CD4-positive, alpha-beta T cell (primary cell): ENCODE data around the gene VN1R2. TPM values are rescaled to one million over a fixed set of nuclear protein-coding genes. Genes with fewer than 3 reads are reported as not detected.

Experiments
- ATAC-seq: fragments of 200-7000 bp; cut with Tn5 transposase; one replicate; pipeline ENCODE4 v1.10.0; 2022; ENCODE audit warnings: mild to moderate bottlenecking; ENCODE audit not compliant: poor library complexity
- CTCF ChIA-PET: fragments of 350-600 bp; sonication (Branson Sonifier 250); formaldehyde crosslinking; loops from one replicate; lab custom pipeline; 2021; ENCODE audit warnings: antibody characterized with exemption, inconsistent platforms; lab: Charles Lee
- POLR2A ChIA-PET: fragments of 350-600 bp; sonication (Branson Sonifier 250); formaldehyde crosslinking; loops from one replicate; lab custom pipeline; 2021; ENCODE audit warnings: antibody characterized with exemption, inconsistent platforms; lab: Charles Lee
- DNase-seq, 14 experiments: peaks; one replicate each; pipeline ENCODE4 v3.0.0-alpha.2; 2013 to 2020; ENCODE audit warnings: mixed read lengths in 2 of 14
- H3K27ac ChIP-seq, 2 donors: one replicate each; pipeline versions ENCODE4 v1.5.1 to v1.7.0; 2013; ENCODE audit warnings: low read length in 2 of 2, low read depth in 1 of 2, mild to moderate bottlenecking in 1 of 2
- H3K27me3 ChIP-seq, 2 experiments: 1 replicate in 1 of 2; 2 replicates in 1 of 2; pipeline versions ENCODE4 v1.6.1 to v1.7.0; 2013; ENCODE audit warnings: low read length in 2 of 2, control low read depth in 1 of 2, mild to moderate bottlenecking in 1 of 2, moderate library complexity in 1 of 2; ENCODE audit not compliant: insufficient read depth in 2 of 2, control insufficient read depth in 1 of 2
- H3K36me3 ChIP-seq: one replicate; pipeline ENCODE4 v1.6.1; 2013; ENCODE audit warnings: low read length, control low read depth; ENCODE audit not compliant: insufficient read depth
- H3K4me1 ChIP-seq: one replicate; pipeline ENCODE4 v1.6.1; 2013; ENCODE audit warnings: low read length, control low read depth; ENCODE audit not compliant: insufficient read depth
- H3K4me3 ChIP-seq: one replicate; pipeline ENCODE4 v1.5.1; 2013; ENCODE audit warnings: mild to moderate bottlenecking, low read length, moderate library complexity
- H3K9me3 ChIP-seq, 2 experiments: 1 replicate in 1 of 2; 2 replicates in 1 of 2; pipeline versions ENCODE4 v1.6.1 to v1.7.0; 2013; ENCODE audit warnings: low read length in 2 of 2, mild to moderate bottlenecking in 2 of 2, control low read depth in 1 of 2, moderate library complexity in 1 of 2; ENCODE audit not compliant: control insufficient read depth in 1 of 2, insufficient read depth in 1 of 2
- H3K27ac Mint-ChIP-seq: one replicate; pipeline ENCODE4 v1.8.0; 2020; ENCODE audit warnings: mixed read lengths
- H3K27me3 Mint-ChIP-seq: one replicate; pipeline ENCODE4 v1.8.0; 2021; ENCODE audit warnings: mixed read lengths
- H3K36me3 Mint-ChIP-seq: one replicate; pipeline ENCODE4 v1.8.0; 2021; ENCODE audit warnings: low read depth, mixed read lengths
- H3K4me1 Mint-ChIP-seq: one replicate; pipeline ENCODE4 v1.8.0; 2021; ENCODE audit warnings: low read depth, mixed read lengths
- H3K4me3 Mint-ChIP-seq: one replicate; pipeline ENCODE4 v1.8.0; 2020; ENCODE audit warnings: mild to moderate bottlenecking, mixed read lengths
- H3K9me3 Mint-ChIP-seq: one replicate; pipeline ENCODE4 v1.8.0; 2020; ENCODE audit warnings: mixed read lengths
- CTCF ChIP-seq: fragments of 200-600 bp; IDR thresholded peaks from one replicate; pipeline ENCODE4 v1.8.0; 2022; ENCODE audit warnings: antibody characterized with exemption, mild to moderate bottlenecking
- intact Hi-C, 2 experiments: fragments of 100-400 bp; cut with DNase I in 1 of 2; cut with micrococcal nuclease in 1 of 2; formaldehyde crosslinking; loops; one replicate each; pipeline versions ENCODE4 v1.15.1 to v1.9.0; 2023 to 2025; cut with DNase I, micrococcal nuclease
- total RNA-seq, 174 experiments: library from RNA in 2 of 174; stranded (reverse) in 2 of 174; gene quantifications; one replicate each; pipeline ENCODE4 v1.2.3 and lab custom pipeline; 2021 to 2026

Gene VN1R2
- total RNA-seq, 2 experiments from 2014 or later, result not detected

GRCh38 chr19:53224606-53225005 is 33.5 kb upstream of the VN1R2 start:
- Mint-ChIP-seq H3K9me3 (peaks cover 20% of the 10 kb centered on the region), H3K36me3 (peaks cover 61% of the 10 kb centered on the region), H3K27ac (no peak overlapping the region), H3K27me3 (no peaks in the 10 kb centered on the region), H3K4me3 (no peak overlapping the region), H3K4me1 (no peaks in the 10 kb centered on the region)
- no peak for ATAC-seq
- H3K4me1 ChIP-seq, result no peaks in the 10 kb centered on the region
- no peaks in the 10 kb centered on the region for H3K27me3 ChIP-seq
- intact Hi-C loops, result no loop called here
- DNase-seq, result no peak
- ChIA-PET CTCF (no interaction called here), POLR2A (no interaction called here)
- H3K36me3 ChIP-seq, result no peaks in the 10 kb centered on the region
- TF ChIP-seq CTCF, result no peak
- no peak overlapping the region for H3K4me3 ChIP-seq
- no peak overlapping the region for H3K27ac ChIP-seq
- H3K9me3 ChIP-seq, result peaks cover 61 to 62% of the 10 kb centered on the region in 2 experiments

- POLR2A ChIA-PET, result no interaction called here
- peaks cover 27% of the 10 kb centered on the region for H3K9me3 Mint-ChIP-seq
- peaks cover 86% of the 10 kb centered on the region for H3K36me3 Mint-ChIP-seq
- TF ChIP-seq CTCF, result no peak
- Histone ChIP-seq H3K36me3 (peaks cover 2% of the 10 kb centered on the region), H3K27me3 (no peaks in the 10 kb centered on the region), H3K4me3 (no peak overlapping the region), H3K4me1 (no peaks in the 10 kb centered on the region), H3K27ac (no peak overlapping the region), H3K9me3 (peaks cover 43 to 95% of the 10 kb centered on the region in 2 experiments)
- H3K27me3 Mint-ChIP-seq, result no peaks in the 10 kb centered on the region
- CTCF ChIA-PET, result no interaction called here
- no peaks in the 10 kb centered on the region for H3K4me1 Mint-ChIP-seq
- intact Hi-C loops, result no loop called here
- H3K4me3 Mint-ChIP-seq, result no peak overlapping the region
- no peak for DNase-seq
- ATAC-seq, result no peak
- H3K27ac Mint-ChIP-seq, result no peak overlapping the region
These were observed 20.8 kb upstream of the VN1R2 start for GRCh38 chr19:53237114-53237777.

GRCh38 chr19:53246498-53246897 is 11.6 kb upstream of the VN1R2 start:
- Mint-ChIP-seq H3K4me3 (no peak overlapping the region), H3K9me3 (peaks cover 25% of the 10 kb centered on the region), H3K4me1 (no peaks in the 10 kb centered on the region), H3K27ac (no peak overlapping the region), H3K36me3 (peaks cover 94% of the 10 kb centered on the region), H3K27me3 (no peaks in the 10 kb centered on the region)
- CTCF ChIA-PET, result interaction anchor here (0.8 kb wide), 1 partner anchor 120 kb away, joined by 3 read pairs; no protein-coding TSS in a partner anchor
- Histone ChIP-seq H3K27me3 (no peaks in the 10 kb centered on the region), H3K27ac (no peak overlapping the region), H3K36me3 (peaks cover 23% of the 10 kb centered on the region), H3K4me1 (no peaks in the 10 kb centered on the region), H3K4me3 (no peak overlapping the region), H3K9me3 (peaks cover 26 to 69% of the 10 kb centered on the region in 2 experiments)
- DNase-seq, result no peak
- TF ChIP-seq CTCF, result no peak
- intact Hi-C loops, result no loop called here
- POLR2A ChIA-PET, result no interaction called here
- ATAC-seq, result no peak
